GM23338 (cell line): ENCODE measurements around the gene ZPLD1. TPM values are rescaled to one million over a fixed set of nuclear protein-coding genes. Genes with fewer than 3 reads are reported as not detected.

Experiments used
- ATAC-seq: fragments of 200-7000 bp; cut with Tn5 transposase; 3 replicates; pipeline ENCODE4 v1.9.1; 2020
- DNase-seq: peaks from one replicate; pipeline ENCODE4 v3.0.0-alpha.2; 2015; ENCODE audit warnings: low spot score
- H2AFZ ChIP-seq: fragments of 200-600 bp; sonication (generic); 2 replicates; pipeline ENCODE4 v1.8.0; 2016; ENCODE audit warnings: antibody characterized with exemption, mild to moderate bottlenecking, moderate library complexity
- H3F3A ChIP-seq: fragments of 200-600 bp; sonication (generic); replicated peaks from 2 replicates; pipeline ENCODE4 v1.8.0; 2017; ENCODE audit warnings: antibody characterized with exemption, mixed run types, low read depth
- H3K27ac ChIP-seq: fragments of 200-600 bp; sonication (generic); 2 replicates; pipeline ENCODE4 v1.6.1; 2016; ENCODE audit warnings: low read depth
- H3K27me3 ChIP-seq: fragments of 200-600 bp; sonication (generic); 2 replicates; pipeline ENCODE4 v1.8.0; 2016; ENCODE audit warnings: mild to moderate bottlenecking, mixed run types, moderate library complexity; ENCODE audit not compliant: insufficient read depth
- H3K36me3 ChIP-seq: fragments of 200-600 bp; sonication (generic); 2 replicates; pipeline ENCODE4 v1.8.0; 2016; ENCODE audit warnings: mild to moderate bottlenecking; ENCODE audit not compliant: insufficient read depth
- H3K4me1 ChIP-seq: fragments of 200-600 bp; sonication (generic); 2 replicates; pipeline ENCODE4 v1.8.0; 2016; ENCODE audit warnings: mild to moderate bottlenecking, moderate library complexity; ENCODE audit not compliant: insufficient read depth
- H3K4me2 ChIP-seq: fragments of 200-600 bp; sonication (generic); 2 replicates; pipeline ENCODE4 v1.7.1; 2017; ENCODE audit warnings: mixed run types
- H3K4me3 ChIP-seq: fragments of 200-600 bp; sonication (generic); 2 replicates; pipeline ENCODE4 v1.6.1; 2016; ENCODE audit warnings: mixed run types
- H3K79me2 ChIP-seq: fragments of 200-600 bp; sonication (generic); replicated peaks from 2 replicates; pipeline ENCODE4 v1.8.0; 2017; ENCODE audit warnings: mild to moderate bottlenecking; ENCODE audit not compliant: insufficient read depth
- H3K9me2 ChIP-seq: fragments of 200-600 bp; sonication (generic); 2 replicates; pipeline ENCODE4 v1.8.0; 2017; ENCODE audit not compliant: insufficient read depth
- H4K20me1 ChIP-seq: fragments of 200-600 bp; sonication (generic); replicated peaks from 2 replicates; pipeline ENCODE4 v1.8.0; 2017; ENCODE audit warnings: mild to moderate bottlenecking; ENCODE audit not compliant: insufficient read depth
- H3K27ac Mint-ChIP-seq: 2 replicates; pipeline ENCODE4 v1.8.0; 2020; ENCODE audit warnings: inconsistent platforms, mild to moderate bottlenecking, moderate library complexity, mixed read lengths
- H3K27me3 Mint-ChIP-seq: 3 replicates; pipeline ENCODE4 v1.8.0; 2022; ENCODE audit warnings: low read depth, mild to moderate bottlenecking, moderate library complexity, mixed read lengths, inconsistent platforms; ENCODE audit not compliant: insufficient read depth, poor library complexity
- H3K36me3 Mint-ChIP-seq: 3 replicates; pipeline ENCODE4 v1.8.0; 2021; ENCODE audit warnings: low read depth, mild to moderate bottlenecking, inconsistent platforms, moderate library complexity, mixed read lengths
- H3K4me1 Mint-ChIP-seq: 3 replicates; pipeline ENCODE4 v1.8.0; 2020; ENCODE audit warnings: mild to moderate bottlenecking, inconsistent platforms, mixed read lengths
- H3K4me3 Mint-ChIP-seq: 3 replicates; pipeline ENCODE4 v1.8.0; 2021; ENCODE audit warnings: moderate library complexity, mild to moderate bottlenecking, inconsistent platforms, mixed read lengths
- H3K9me3 Mint-ChIP-seq: 3 replicates; pipeline ENCODE4 v1.8.0; 2020; ENCODE audit warnings: moderate library complexity, mild to moderate bottlenecking, inconsistent platforms, mixed read lengths
- CREB1 ChIP-seq: fragments of 250-450 bp; sonication (Bioruptor Pico); IDR thresholded peaks from 2 replicates; pipeline ENCODE4 v1.5.0; 2020; ENCODE audit warnings: low read depth, mild to moderate bottlenecking, moderate library complexity
- CTCF ChIP-seq, 2 experiments: fragments of 200-600 bp in 1 of 2; sonication (generic) in 1 of 2; conservative IDR thresholded peaks; 2 replicates each; pipeline versions ENCODE4 v1.5.1 to v1.6.1; 2016 to 2017; ENCODE audit warnings: antibody characterized with exemption in 2 of 2, low read depth in 2 of 2, mild to moderate bottlenecking in 2 of 2, moderate library complexity in 1 of 2
- EZH2 ChIP-seq: fragments of 200-600 bp; sonication (generic); IDR thresholded peaks from one replicate; pipeline ENCODE4 v1.8.0; 2017; ENCODE audit warnings: antibody characterized with exemption, mild to moderate bottlenecking, low read depth; ENCODE audit not compliant: unreplicated experiment
- EZH2phosphoT487 ChIP-seq: fragments of 200-600 bp; sonication (generic); IDR thresholded peaks from one replicate; pipeline ENCODE4 v1.8.1; 2018; ENCODE audit warnings: antibody characterized with exemption; ENCODE audit not compliant: unreplicated experiment
- JUNB ChIP-seq: IDR thresholded peaks from one replicate; pipeline ENCODE4 v1.6.1; 2016; ENCODE audit warnings: antibody characterized with exemption; ENCODE audit not compliant: unreplicated experiment
- NANOG ChIP-seq: IDR thresholded peaks from 2 replicates; pipeline ENCODE4 v1.6.1; 2016; ENCODE audit warnings: antibody characterized with exemption, borderline replicate concordance
- POLR2AphosphoS5 ChIP-seq: IDR thresholded peaks from 2 replicates; pipeline ENCODE4 v1.6.1; 2016; ENCODE audit warnings: antibody characterized with exemption, low read depth
- STAT1 ChIP-seq: IDR thresholded peaks from one replicate; pipeline ENCODE4 v1.6.1; 2016; ENCODE audit warnings: antibody characterized with exemption; ENCODE audit not compliant: unreplicated experiment
- ZNF331 ChIP-seq: fragments of 250-450 bp; sonication (Bioruptor Pico); IDR thresholded peaks from 2 replicates; pipeline ENCODE4 v1.5.0; 2020; ENCODE audit warnings: low read depth, mild to moderate bottlenecking, moderate library complexity
- polyA plus RNA-seq: library from polyadenylated mRNA; unstranded; fragments of >200 nt; fragmentation: Nextera tagmentation; extraction: Ambion mirVana; gene quantifications from 2 replicates; pipeline ENCODE4 v1.2.1, GENCODE V29; 2016
- total RNA-seq: library from RNA; depleted of rRNA; stranded (reverse); fragments of >200 nt; shearing (Covaris generic); gene quantifications from 2 replicates; pipeline ENCODE4 v1.2.3, GENCODE V29; 2014
- TF ChIP-seq, protein P1 (sequence below): IDR thresholded peaks from 2 replicates; pipeline ENCODE4 v1.6.1; 2016; ENCODE audit warnings: antibody characterized with exemption
- TF ChIP-seq, protein P2 (sequence below): IDR thresholded peaks from one replicate; pipeline ENCODE4 v1.6.1; 2018; ENCODE audit warnings: antibody characterized with exemption; ENCODE audit not compliant: unreplicated experiment
- TF ChIP-seq, protein P3 (sequence below): fragments of 250-450 bp; sonication (Bioruptor Pico); IDR thresholded peaks from 2 replicates; pipeline ENCODE4 v1.5.0; 2020; ENCODE audit warnings: mild to moderate bottlenecking, moderate library complexity

ZPLD1 gene
- total and polyA plus RNA-seq, 2 experiments from 2014 or later, result not detected

DNA sequence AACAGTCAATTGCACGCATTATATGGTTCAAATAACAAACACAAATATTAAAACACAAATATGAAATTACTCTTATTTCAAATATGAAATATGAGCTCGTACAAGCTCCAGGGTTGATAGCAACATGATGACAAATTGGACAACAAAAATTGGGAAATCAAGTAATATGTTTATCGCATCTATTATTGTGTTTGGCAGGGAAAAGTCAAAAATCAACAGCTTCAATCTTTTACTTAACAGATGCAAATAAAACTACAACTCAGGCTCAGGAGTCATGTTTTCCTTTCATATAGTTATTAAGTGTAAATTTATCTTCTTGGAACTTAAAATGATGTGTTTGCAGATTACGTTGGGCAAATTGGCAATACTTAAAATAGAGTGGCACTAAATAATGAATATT lies 41.4 kb downstream of the ZPLD1 start:
- peaks cover 19% of the 10 kb centered on the region for H3K4me1 Mint-ChIP-seq
- H3K36me3 Mint-ChIP-seq, result no peaks in the 10 kb centered on the region
- H3K79me2 ChIP-seq, result no peaks in the 10 kb centered on the region

More for the DNA sequence above, 41.4 kb downstream of the ZPLD1 start:
- Histone ChIP-seq H2AFZ (no peak overlapping the region), H3K27me3 (no peaks in the 10 kb centered on the region), H3K4me3 (no peak overlapping the region), H4K20me1 (no peaks in the 10 kb centered on the region), H3F3A (no peaks in the 10 kb centered on the region), H3K36me3 (no peaks in the 10 kb centered on the region), H3K9me2 (no peaks in the 10 kb centered on the region), H3K4me2 (no peak overlapping the region), H3K27ac (no peak overlapping the region), H3K4me1 (peaks cover 6% of the 10 kb centered on the region; the same call in 1 of the 2 replicates)
- H3K9me3 Mint-ChIP-seq, result no peaks in the 10 kb centered on the region
- no peak overlapping the region for H3K4me3 Mint-ChIP-seq
- ATAC-seq (no peak), DNase-seq (no peak)
- TF ChIP-seq STAT1, result no peak
- TF ChIP-seq, protein P1, sequence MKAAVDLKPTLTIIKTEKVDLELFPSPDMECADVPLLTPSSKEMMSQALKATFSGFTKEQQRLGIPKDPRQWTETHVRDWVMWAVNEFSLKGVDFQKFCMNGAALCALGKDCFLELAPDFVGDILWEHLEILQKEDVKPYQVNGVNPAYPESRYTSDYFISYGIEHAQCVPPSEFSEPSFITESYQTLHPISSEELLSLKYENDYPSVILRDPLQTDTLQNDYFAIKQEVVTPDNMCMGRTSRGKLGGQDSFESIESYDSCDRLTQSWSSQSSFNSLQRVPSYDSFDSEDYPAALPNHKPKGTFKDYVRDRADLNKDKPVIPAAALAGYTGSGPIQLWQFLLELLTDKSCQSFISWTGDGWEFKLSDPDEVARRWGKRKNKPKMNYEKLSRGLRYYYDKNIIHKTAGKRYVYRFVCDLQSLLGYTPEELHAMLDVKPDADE, result no peak
- TF ChIP-seq NANOG, result no peak
- no peak for TF ChIP-seq CTCF (conservative IDR thresholded peaks at IDR 0.05; ENCODE audit: low read depth in 2 of 2)
- TF ChIP-seq JUNB, result no peak
- TF ChIP-seq, protein P2, sequence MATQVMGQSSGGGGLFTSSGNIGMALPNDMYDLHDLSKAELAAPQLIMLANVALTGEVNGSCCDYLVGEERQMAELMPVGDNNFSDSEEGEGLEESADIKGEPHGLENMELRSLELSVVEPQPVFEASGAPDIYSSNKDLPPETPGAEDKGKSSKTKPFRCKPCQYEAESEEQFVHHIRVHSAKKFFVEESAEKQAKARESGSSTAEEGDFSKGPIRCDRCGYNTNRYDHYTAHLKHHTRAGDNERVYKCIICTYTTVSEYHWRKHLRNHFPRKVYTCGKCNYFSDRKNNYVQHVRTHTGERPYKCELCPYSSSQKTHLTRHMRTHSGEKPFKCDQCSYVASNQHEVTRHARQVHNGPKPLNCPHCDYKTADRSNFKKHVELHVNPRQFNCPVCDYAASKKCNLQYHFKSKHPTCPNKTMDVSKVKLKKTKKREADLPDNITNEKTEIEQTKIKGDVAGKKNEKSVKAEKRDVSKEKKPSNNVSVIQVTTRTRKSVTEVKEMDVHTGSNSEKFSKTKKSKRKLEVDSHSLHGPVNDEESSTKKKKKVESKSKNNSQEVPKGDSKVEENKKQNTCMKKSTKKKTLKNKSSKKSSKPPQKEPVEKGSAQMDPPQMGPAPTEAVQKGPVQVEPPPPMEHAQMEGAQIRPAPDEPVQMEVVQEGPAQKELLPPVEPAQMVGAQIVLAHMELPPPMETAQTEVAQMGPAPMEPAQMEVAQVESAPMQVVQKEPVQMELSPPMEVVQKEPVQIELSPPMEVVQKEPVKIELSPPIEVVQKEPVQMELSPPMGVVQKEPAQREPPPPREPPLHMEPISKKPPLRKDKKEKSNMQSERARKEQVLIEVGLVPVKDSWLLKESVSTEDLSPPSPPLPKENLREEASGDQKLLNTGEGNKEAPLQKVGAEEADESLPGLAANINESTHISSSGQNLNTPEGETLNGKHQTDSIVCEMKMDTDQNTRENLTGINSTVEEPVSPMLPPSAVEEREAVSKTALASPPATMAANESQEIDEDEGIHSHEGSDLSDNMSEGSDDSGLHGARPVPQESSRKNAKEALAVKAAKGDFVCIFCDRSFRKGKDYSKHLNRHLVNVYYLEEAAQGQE, result no peak
- no peak for TF ChIP-seq ZNF331 (CRISPR knock-in tag)
- TF ChIP-seq CREB1, result no peak
- TF ChIP-seq EZH2phosphoT487, result no peak
- TF ChIP-seq POLR2AphosphoS5, result no peak
- TF ChIP-seq, protein P3, sequence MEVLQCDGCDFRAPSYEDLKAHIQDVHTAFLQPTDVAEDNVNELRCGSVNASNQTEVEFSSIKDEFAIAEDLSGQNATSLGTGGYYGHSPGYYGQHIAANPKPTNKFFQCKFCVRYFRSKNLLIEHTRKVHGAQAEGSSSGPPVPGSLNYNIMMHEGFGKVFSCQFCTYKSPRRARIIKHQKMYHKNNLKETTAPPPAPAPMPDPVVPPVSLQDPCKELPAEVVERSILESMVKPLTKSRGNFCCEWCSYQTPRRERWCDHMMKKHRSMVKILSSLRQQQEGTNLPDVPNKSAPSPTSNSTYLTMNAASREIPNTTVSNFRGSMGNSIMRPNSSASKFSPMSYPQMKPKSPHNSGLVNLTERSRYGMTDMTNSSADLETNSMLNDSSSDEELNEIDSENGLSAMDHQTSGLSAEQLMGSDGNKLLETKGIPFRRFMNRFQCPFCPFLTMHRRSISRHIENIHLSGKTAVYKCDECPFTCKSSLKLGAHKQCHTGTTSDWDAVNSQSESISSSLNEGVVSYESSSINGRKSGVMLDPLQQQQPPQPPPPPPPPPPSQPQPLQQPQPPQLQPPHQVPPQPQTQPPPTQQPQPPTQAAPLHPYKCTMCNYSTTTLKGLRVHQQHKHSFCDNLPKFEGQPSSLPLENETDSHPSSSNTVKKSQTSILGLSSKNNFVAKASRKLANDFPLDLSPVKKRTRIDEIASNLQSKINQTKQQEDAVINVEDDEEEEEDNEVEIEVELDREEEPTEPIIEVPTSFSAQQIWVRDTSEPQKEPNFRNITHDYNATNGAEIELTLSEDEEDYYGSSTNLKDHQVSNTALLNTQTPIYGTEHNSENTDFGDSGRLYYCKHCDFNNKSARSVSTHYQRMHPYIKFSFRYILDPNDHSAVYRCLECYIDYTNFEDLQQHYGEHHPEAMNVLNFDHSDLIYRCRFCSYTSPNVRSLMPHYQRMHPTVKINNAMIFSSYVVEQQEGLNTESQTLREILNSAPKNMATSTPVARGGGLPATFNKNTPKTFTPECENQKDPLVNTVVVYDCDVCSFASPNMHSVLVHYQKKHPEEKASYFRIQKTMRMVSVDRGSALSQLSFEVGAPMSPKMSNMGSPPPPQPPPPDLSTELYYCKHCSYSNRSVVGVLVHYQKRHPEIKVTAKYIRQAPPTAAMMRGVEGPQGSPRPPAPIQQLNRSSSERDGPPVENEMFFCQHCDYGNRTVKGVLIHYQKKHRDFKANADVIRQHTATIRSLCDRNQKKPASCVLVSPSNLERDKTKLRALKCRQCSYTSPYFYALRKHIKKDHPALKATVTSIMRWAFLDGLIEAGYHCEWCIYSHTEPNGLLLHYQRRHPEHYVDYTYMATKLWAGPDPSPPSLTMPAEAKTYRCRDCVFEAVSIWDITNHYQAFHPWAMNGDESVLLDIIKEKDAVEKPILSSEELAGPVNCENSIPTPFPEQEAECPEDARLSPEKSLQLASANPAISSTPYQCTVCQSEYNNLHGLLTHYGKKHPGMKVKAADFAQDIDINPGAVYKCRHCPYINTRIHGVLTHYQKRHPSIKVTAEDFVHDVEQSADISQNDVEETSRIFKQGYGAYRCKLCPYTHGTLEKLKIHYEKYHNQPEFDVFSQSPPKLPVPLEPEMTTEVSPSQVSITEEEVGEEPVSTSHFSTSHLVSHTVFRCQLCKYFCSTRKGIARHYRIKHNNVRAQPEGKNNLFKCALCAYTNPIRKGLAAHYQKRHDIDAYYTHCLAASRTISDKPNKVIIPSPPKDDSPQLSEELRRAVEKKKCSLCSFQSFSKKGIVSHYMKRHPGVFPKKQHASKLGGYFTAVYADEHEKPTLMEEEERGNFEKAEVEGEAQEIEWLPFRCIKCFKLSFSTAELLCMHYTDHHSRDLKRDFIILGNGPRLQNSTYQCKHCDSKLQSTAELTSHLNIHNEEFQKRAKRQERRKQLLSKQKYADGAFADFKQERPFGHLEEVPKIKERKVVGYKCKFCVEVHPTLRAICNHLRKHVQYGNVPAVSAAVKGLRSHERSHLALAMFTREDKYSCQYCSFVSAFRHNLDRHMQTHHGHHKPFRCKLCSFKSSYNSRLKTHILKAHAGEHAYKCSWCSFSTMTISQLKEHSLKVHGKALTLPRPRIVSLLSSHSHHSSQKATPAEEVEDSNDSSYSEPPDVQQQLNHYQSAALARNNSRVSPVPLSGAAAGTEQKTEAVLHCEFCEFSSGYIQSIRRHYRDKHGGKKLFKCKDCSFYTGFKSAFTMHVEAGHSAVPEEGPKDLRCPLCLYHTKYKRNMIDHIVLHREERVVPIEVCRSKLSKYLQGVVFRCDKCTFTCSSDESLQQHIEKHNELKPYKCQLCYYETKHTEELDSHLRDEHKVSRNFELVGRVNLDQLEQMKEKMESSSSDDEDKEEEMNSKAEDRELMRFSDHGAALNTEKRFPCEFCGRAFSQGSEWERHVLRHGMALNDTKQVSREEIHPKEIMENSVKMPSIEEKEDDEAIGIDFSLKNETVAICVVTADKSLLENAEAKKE (CRISPR knock-in tag), result no peak
- TF ChIP-seq EZH2, result no peak
- no peak overlapping the region for H3K27ac Mint-ChIP-seq
- no peaks in the 10 kb centered on the region for H3K27me3 Mint-ChIP-seq
